PC-3 (cell line): ENCODE data around the gene LRP5. TPM values are rescaled to one million over a fixed set of nuclear protein-coding genes. Genes with fewer than 3 reads are reported as not detected.

ENCODE experiments used
- ATAC-seq: fragments of 200-7000 bp; cut with Tn5 transposase; 2 replicates; pipeline ENCODE4 v1.9.1; 2020; ENCODE audit warnings: mild to moderate bottlenecking, moderate library complexity
- Bru-seq: library from RNA; stranded (reverse); fragments of 400-500 nt; gene quantifications from one replicate; lab custom pipeline; 2021; lab: Mats Ljungman, UMichigan
- BruChase-seq, 2 experiments: library from RNA; stranded (reverse); fragments of 400-500 nt; gene quantifications; one replicate each; lab custom pipeline; 2021; lab: Mats Ljungman, UMichigan
- BruUV-seq: library from RNA; stranded (reverse); fragments of 400-500 nt; replicated peaks from 2 replicates; lab custom pipeline; 2021; lab: Mats Ljungman, UMichigan
- CTCF ChIA-PET: fragments of 300-600 bp; sonication (Branson Sonifier 250); formaldehyde crosslinking; loops from one replicate; lab custom pipeline; 2022; ENCODE audit warnings: antibody characterized with exemption; lab: Charles Lee
- POLR2A ChIA-PET: fragments of 300-600 bp; sonication (Branson Sonifier 250); formaldehyde crosslinking; loops from one replicate; lab custom pipeline; 2022; ENCODE audit warnings: antibody characterized with exemption; ENCODE audit not compliant: unreplicated experiment; lab: Charles Lee
- DNase-seq: peaks from one replicate; pipeline ENCODE4 v3.0.0-alpha.2; 2015
- H2AFZ ChIP-seq: fragments of 300-600 bp; sonication (generic); 2 replicates; pipeline ENCODE4 v1.6.0; 2016; ENCODE audit warnings: antibody characterized with exemption, low read length
- H3F3A ChIP-seq: fragments of 300-600 bp; sonication (generic); one replicate; pipeline ENCODE4 v1.6.0; 2017; ENCODE audit warnings: antibody characterized with exemption, low read length, control low read depth, mild to moderate bottlenecking; ENCODE audit not compliant: unreplicated experiment
- H3K27ac ChIP-seq: fragments of 300-600 bp; sonication (generic); 2 replicates; pipeline ENCODE4 v1.5.1; 2016; ENCODE audit warnings: mild to moderate bottlenecking, low read length
- H3K27me3 ChIP-seq: fragments of 300-600 bp; sonication (generic); 2 replicates; pipeline ENCODE4 v1.6.1; 2016; ENCODE audit warnings: low read length, mixed read lengths
- H3K36me3 ChIP-seq: fragments of 300-600 bp; sonication (generic); 2 replicates; pipeline ENCODE4 v1.6.1; 2016; ENCODE audit warnings: low read depth, mixed run types, low read length, mixed read lengths
- H3K4me1 ChIP-seq: fragments of 300-600 bp; sonication (generic); 2 replicates; pipeline ENCODE4 v1.5.1; 2016; ENCODE audit warnings: low read length; ENCODE audit not compliant: insufficient read depth
- H3K4me2 ChIP-seq: fragments of 300-600 bp; sonication (generic); 2 replicates; pipeline ENCODE4 v1.6.0; 2016; ENCODE audit warnings: low read length
- H3K4me3 ChIP-seq: fragments of 300-600 bp; sonication (generic); 2 replicates; pipeline ENCODE4 v1.5.1; 2016; ENCODE audit warnings: mild to moderate bottlenecking, low read length, mixed read lengths
- H3K79me2 ChIP-seq: fragments of 300-600 bp; sonication (generic); 2 replicates; pipeline ENCODE4 v1.6.1; 2017; ENCODE audit warnings: low read length, mixed read lengths
- H3K9ac ChIP-seq: fragments of 300-600 bp; sonication (generic); 2 replicates; pipeline ENCODE4 v1.6.0; 2016; ENCODE audit warnings: mild to moderate bottlenecking, low read length
- H3K9me2 ChIP-seq: fragments of 300-600 bp; sonication (generic); replicated peaks from 2 replicates; pipeline ENCODE4 v1.6.1; 2016; ENCODE audit warnings: mixed run types, low read length, mixed read lengths
- H3K9me3 ChIP-seq: fragments of 300-600 bp; sonication (generic); 2 replicates; pipeline ENCODE4 v1.6.1; 2016; ENCODE audit warnings: low read length, mixed read lengths
- H4K20me1 ChIP-seq: fragments of 300-600 bp; sonication (generic); 2 replicates; pipeline ENCODE4 v1.6.1; 2016; ENCODE audit warnings: low read length, mixed read lengths
- CTCF ChIP-seq: fragments of 300-600 bp; sonication (generic); conservative IDR thresholded peaks from 2 replicates; pipeline ENCODE4 v1.5.1; 2017; ENCODE audit warnings: antibody characterized with exemption, low read depth, mild to moderate bottlenecking, low read length
- EZH2 ChIP-seq: fragments of 300-600 bp; sonication (generic); IDR thresholded peaks from one replicate; pipeline ENCODE4 v1.6.1; 2017; ENCODE audit warnings: antibody characterized with exemption, mild to moderate bottlenecking, low read length; ENCODE audit not compliant: unreplicated experiment
- EZH2phosphoT487 ChIP-seq: fragments of 300-600 bp; sonication (generic); IDR thresholded peaks from 2 replicates; pipeline ENCODE4 v1.6.1; 2018; ENCODE audit warnings: mild to moderate bottlenecking, antibody characterized with exemption, low read length, borderline replicate concordance
- intact Hi-C: fragments of 100-400 bp; cut with micrococcal nuclease; formaldehyde crosslinking; loops from 2 replicates; pipeline ENCODE4 v1.9.0; 2023
- long read RNA-seq: library from polyadenylated mRNA; unstranded; transcript quantifications from one replicate; pipeline ENCODE4 v2.0.0, GENCODE V29; 2021; ENCODE audit not compliant: unreplicated experiment
- total RNA-seq: library from RNA; depleted of rRNA; stranded (reverse); fragments of >200 nt; gene quantifications from 2 replicates; pipeline ENCODE4 v1.2.3, GENCODE V29; 2014; rRNA removed

The LRP5 gene
- total RNA-seq (64.3 and 83.5 TPM in 2 replicates), Bru-seq, nascent RNA (percentile 75 among the genes with signal in this experiment), BruChase-seq, experiment 1, labeled RNA remaining after a 6-hour chase (percentile 73 among the genes with signal in this experiment), BruChase-seq, experiment 2, labeled RNA remaining after a 2-hour chase (percentile 79 among the genes with signal in this experiment)
- long read RNA-seq, full-length matches to known transcripts = 21 of 129 reads
- long read RNA-seq, partial matches to known transcripts = 78 of 129 reads
- long read RNA-seq, other reads (novel, unspliced or antisense) = 30 of 129 reads

- CTCF ChIA-PET = no interaction called here
- peak within 1 kb of the TSS; percentile 99 for H3K4me2 ChIP-seq
- peaks cover 43% of the 10 kb centered on the region for H3K79me2 ChIP-seq
- TF ChIP-seq CTCF (no peak), EZH2 (no peak), EZH2phosphoT487 (no peak)
- intact Hi-C loops = no loop called here
- peak; percentile 50 for DNase-seq
- H3K9ac ChIP-seq = peak within 1 kb of the TSS; percentile 93
- H3K9me2 ChIP-seq = no peaks in the 10 kb centered on the region
- peak within 1 kb of the TSS; percentile 57 for H2AFZ ChIP-seq
- no peaks in the 10 kb centered on the region for H3K27me3 ChIP-seq
- H3K9me3 ChIP-seq = no peaks in the 10 kb centered on the region
- no peaks in the 10 kb centered on the region for H3K36me3 ChIP-seq
- peaks cover 31% of the 10 kb centered on the region for H3K4me1 ChIP-seq
- BruUV-seq = no TSS peak
- POLR2A ChIA-PET = interaction anchor here (0.5 kb wide), 1 partner anchor 41 kb away, joined by 3 read pairs; the partner anchor contains the start of gene C11orf24
- peak; percentile 12 for ATAC-seq
- H3K27ac ChIP-seq = peak within 1 kb of the TSS; percentile 91
- H3F3A ChIP-seq = peaks cover 9% of the 10 kb centered on the region
- H3K4me3 ChIP-seq = peak within 1 kb of the TSS; percentile 91
- peaks cover 9% of the 10 kb centered on the region; the same call in 1 of the 2 replicates for H4K20me1 ChIP-seq
Observed at GRCh38 chr11:68312117-68312779, at the start of gene LRP5. TSS of gene LRP5 (plus strand) at chr11:68312591. CDS start at chr11:68312715, 124 bp downstream.

GRCh38 chr11:68263444-68264035 lies 48.9 kb upstream of the LRP5 start:
- no peak overlapping the region for H3K27ac ChIP-seq
- no peaks in the 10 kb centered on the region for H3K9me3 ChIP-seq
- H4K20me1 ChIP-seq = no peaks in the 10 kb centered on the region
- peaks cover 41% of the 10 kb centered on the region for H3K36me3 ChIP-seq
- H3K9ac ChIP-seq = no peak overlapping the region
- TF ChIP-seq CTCF = no peak
- TF ChIP-seq EZH2 = no peak
- no peak for TF ChIP-seq EZH2phosphoT487
- peaks cover under 1% of the 10 kb centered on the region; the same call in 1 of the 2 replicates for H3K79me2 ChIP-seq
- BruUV-seq = no TSS peak
- H3K9me2 ChIP-seq = no peaks in the 10 kb centered on the region
- POLR2A ChIA-PET = interaction anchor here (0.6 kb wide), 1 partner anchor 199 kb away, joined by 3 read pairs; no protein-coding TSS in a partner anchor
- intact Hi-C loops = no loop called here
- no peak overlapping the region for H2AFZ ChIP-seq
- H3K4me1 ChIP-seq = no peaks in the 10 kb centered on the region
- ATAC-seq (no peak), DNase-seq (no peak)
- H3F3A ChIP-seq = no peaks in the 10 kb centered on the region
- no peak overlapping the region for H3K4me2 ChIP-seq
- H3K4me3 ChIP-seq = no peak overlapping the region
- CTCF ChIA-PET = no interaction called here
- no peaks in the 10 kb centered on the region for H3K27me3 ChIP-seq
